GM23248 (cell line): ENCODE measurements around the gene MAST3. TPM values are rescaled to one million over a fixed set of nuclear protein-coding genes. Genes with fewer than 3 reads are reported as not detected.

Source experiments
- DNase-seq: peaks from one replicate; pipeline ENCODE4 v3.0.0-alpha.2; 2015
- H2AFZ ChIP-seq: fragments of 200-600 bp; sonication (generic); 2 replicates; pipeline ENCODE4 v1.6.1; 2016; ENCODE audit warnings: antibody characterized with exemption
- H3F3A ChIP-seq: fragments of 200-600 bp; sonication (generic); 2 replicates; pipeline ENCODE4 v1.6.1; 2016; ENCODE audit warnings: mild to moderate bottlenecking, antibody characterized with exemption, mixed run types; ENCODE audit not compliant: insufficient read depth
- H3K27ac ChIP-seq: fragments of 200-600 bp; sonication (generic); 2 replicates; pipeline ENCODE4 v1.5.1; 2016; ENCODE audit warnings: mild to moderate bottlenecking
- H3K27me3 ChIP-seq: fragments of 200-600 bp; sonication (generic); replicated peaks from 2 replicates; pipeline ENCODE4 v1.6.1; 2016; ENCODE audit warnings: mild to moderate bottlenecking; ENCODE audit not compliant: insufficient read depth
- H3K36me3 ChIP-seq: fragments of 200-600 bp; sonication (generic); 2 replicates; pipeline ENCODE4 v1.6.1; 2016; ENCODE audit warnings: low read depth, mild to moderate bottlenecking
- H3K4me1 ChIP-seq: fragments of 200-600 bp; sonication (generic); 2 replicates; pipeline ENCODE4 v1.6.1; 2016; ENCODE audit warnings: mild to moderate bottlenecking; ENCODE audit not compliant: insufficient read depth
- H3K4me2 ChIP-seq: fragments of 200-600 bp; sonication (generic); one replicate; pipeline ENCODE4 v1.6.1; 2016; ENCODE audit warnings: mild to moderate bottlenecking; ENCODE audit not compliant: unreplicated experiment
- H3K4me3 ChIP-seq: fragments of 200-600 bp; sonication (generic); 2 replicates; pipeline ENCODE4 v1.5.1; 2016; ENCODE audit warnings: mild to moderate bottlenecking
- H3K79me2 ChIP-seq: fragments of 200-600 bp; sonication (generic); 2 replicates; pipeline ENCODE4 v1.6.1; 2016; ENCODE audit warnings: mild to moderate bottlenecking; ENCODE audit not compliant: insufficient read depth
- H3K9ac ChIP-seq: fragments of 200-600 bp; sonication (generic); 2 replicates; pipeline ENCODE4 v1.6.1; 2016; ENCODE audit warnings: mild to moderate bottlenecking
- H3K9me2 ChIP-seq: fragments of 200-600 bp; sonication (generic); 2 replicates; pipeline ENCODE4 v1.6.1; 2016; ENCODE audit warnings: mixed run types, mild to moderate bottlenecking, moderate library complexity; ENCODE audit not compliant: insufficient read depth
- H3K9me3 ChIP-seq: fragments of 200-600 bp; sonication (generic); one replicate; pipeline ENCODE4 v1.6.1; 2017; ENCODE audit warnings: low read depth
- H4K20me1 ChIP-seq: fragments of 200-600 bp; sonication (generic); 2 replicates; pipeline ENCODE4 v1.6.0; 2016; ENCODE audit not compliant: insufficient read depth
- EZH2 ChIP-seq: fragments of 200-600 bp; sonication (generic); IDR thresholded peaks from 2 replicates; pipeline ENCODE4 v1.6.1; 2018; ENCODE audit warnings: antibody characterized with exemption, mild to moderate bottlenecking; ENCODE audit not compliant: insufficient read depth, poor library complexity, severe bottlenecking
- EZH2phosphoT487 ChIP-seq: fragments of 200-600 bp; sonication (generic); IDR thresholded peaks from 2 replicates; pipeline ENCODE4 v1.6.1; 2018; ENCODE audit warnings: antibody characterized with exemption, moderate library complexity, mild to moderate bottlenecking, low read depth; ENCODE audit not compliant: insufficient read depth
- WGBS, 2 experiments: methylation state at CpG; one replicate each; pipeline ENCODE4 v1.1.6; 2015 to 2017; ENCODE audit warnings: low lambda C conversion rate in 2 of 2, low coverage in 1 of 2; ENCODE audit errors: missing lambda C conversion rate in 2 of 2; 5-methylcytosine and 5-hydroxymethylcytosine counted together
- in situ Hi-C: fragments of 300-500 bp; cut with MboI; formaldehyde crosslinking; loops from 2 replicates; pipeline ENCODE4 v1.15.0; 2020
- polyA plus RNA-seq: library from polyadenylated mRNA; unstranded; fragments of >200 nt; fragmentation: Nextera tagmentation; extraction: Ambion mirVana; gene quantifications from 2 replicates; pipeline ENCODE4 v1.2.1, GENCODE V29; 2016
- total RNA-seq: library from RNA; depleted of rRNA; stranded (reverse); fragments of >200 nt; shearing (Covaris generic); gene quantifications from 2 replicates; pipeline ENCODE4 v1.2.3, GENCODE V29; 2014

Gene MAST3
- total and polyA plus RNA-seq, 2 experiments from 2014 or later: 3.8 to 5.6 TPM

DNA sequence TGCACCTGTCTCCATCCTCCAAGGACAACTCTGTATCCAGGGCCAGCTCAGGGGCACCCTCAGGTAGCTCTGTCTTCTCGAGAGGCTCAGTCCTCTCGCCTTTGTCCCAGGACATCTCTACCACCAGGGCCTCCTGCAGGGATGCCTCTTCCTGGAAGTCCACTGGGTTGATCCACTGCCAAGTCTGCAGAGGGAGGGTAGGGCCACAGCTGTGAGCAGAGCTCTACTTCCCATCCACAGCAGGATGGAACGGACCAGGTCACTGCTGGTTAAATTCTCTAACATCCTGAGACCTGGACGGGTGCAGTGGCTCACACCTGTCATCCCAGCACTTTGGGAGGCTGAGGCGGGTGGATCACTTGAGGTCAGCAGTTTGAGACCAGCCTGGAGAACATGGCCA is 37.7 kb upstream of the MAST3 start:
- Histone ChIP-seq H3K36me3 (no peaks in the 10 kb centered on the region), H4K20me1 (no peaks in the 10 kb centered on the region), H3F3A (0 out of 2 replicates have a peak, but pooled peaks cover 9% of the 10 kb centered on the region), H3K4me1 (no peaks in the 10 kb centered on the region), H3K27me3 (no peaks in the 10 kb centered on the region), H3K4me2 (no peak overlapping the region), H3K9me2 (no peaks in the 10 kb centered on the region), H3K9me3 (no peaks in the 10 kb centered on the region), H3K9ac (no peak overlapping the region), H2AFZ (no peak overlapping the region), H3K4me3 (no peak overlapping the region), H3K27ac (no peak overlapping the region), H3K79me2 (no peaks in the 10 kb centered on the region)
- WGBS, 2 experiments: 82 to 85% methylated on average over 5 of the region's 5 CpGs
- in situ Hi-C loops: loop anchor here (10.0 kb wide), 1 partner anchor 55 kb away; the partner anchor contains the start of gene ARRDC2
- no peak for TF ChIP-seq EZH2
- TF ChIP-seq EZH2phosphoT487: no peak
- DNase-seq: no peak

DNA sequence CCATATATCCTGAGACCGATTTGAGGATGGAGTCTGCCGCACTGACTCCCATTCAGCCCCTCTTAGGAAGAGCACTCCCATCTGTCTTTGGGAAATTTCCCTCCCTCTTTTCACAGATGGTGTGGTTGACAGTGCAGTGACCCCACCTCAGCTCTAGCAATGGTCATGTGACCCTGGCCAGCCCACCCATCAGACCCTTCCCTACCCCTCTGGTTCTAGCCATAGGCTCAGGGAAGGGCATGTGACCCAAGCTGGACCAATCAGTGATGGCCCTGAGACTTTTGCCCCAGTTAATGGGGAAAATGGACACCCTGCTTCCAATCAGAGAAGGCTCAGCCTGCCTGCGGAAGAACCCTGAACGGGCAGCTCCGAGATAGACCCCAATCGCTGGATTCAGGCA is 37.1 kb upstream of the MAST3 start:
- in situ Hi-C loops: no loop called here
- no peaks in the 10 kb centered on the region for H3K79me2 ChIP-seq
- H3K9ac ChIP-seq: no peak overlapping the region
- H2AFZ ChIP-seq: no peak overlapping the region
- no peak overlapping the region for H3K4me2 ChIP-seq
- no peaks in the 10 kb centered on the region for H3K4me1 ChIP-seq
- DNase-seq: no peak
- no peaks in the 10 kb centered on the region for H3K27me3 ChIP-seq
- no peaks in the 10 kb centered on the region for H4K20me1 ChIP-seq
- H3K36me3 ChIP-seq: no peaks in the 10 kb centered on the region
- TF ChIP-seq EZH2 (no peak), EZH2phosphoT487 (no peak)
- H3F3A ChIP-seq: 0 out of 2 replicates have a peak, but pooled peaks cover 9% of the 10 kb centered on the region
- H3K9me3 ChIP-seq: no peaks in the 10 kb centered on the region
- no peak overlapping the region for H3K27ac ChIP-seq
- WGBS, 2 experiments: 79 to 85% methylated on average over 6 of the region's 6 CpGs
- H3K9me2 ChIP-seq: no peaks in the 10 kb centered on the region
- no peak overlapping the region for H3K4me3 ChIP-seq

DNA sequence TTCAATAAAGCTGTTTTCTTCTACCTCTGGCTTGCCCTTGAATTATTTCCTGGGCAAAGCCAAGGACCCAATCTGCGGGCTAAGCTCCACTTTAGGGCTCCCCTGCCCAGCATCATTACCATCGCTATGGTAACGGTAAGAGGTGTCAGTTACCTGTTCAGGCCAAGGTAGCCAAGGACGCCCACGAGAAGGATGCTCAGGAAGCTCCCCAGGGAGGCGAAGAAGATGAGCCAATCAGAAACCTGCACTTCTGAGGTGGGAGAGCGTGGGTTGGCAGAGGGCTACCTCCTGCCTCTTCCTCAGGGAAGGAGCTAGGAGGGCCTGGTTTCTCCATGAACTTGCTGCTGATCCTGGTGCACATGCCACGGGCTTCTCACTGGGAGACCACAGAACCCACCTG is 35.5 kb upstream of the MAST3 start:
- TF ChIP-seq EZH2phosphoT487 (no peak), EZH2 (no peak)
- Histone ChIP-seq H3K36me3 (no peaks in the 10 kb centered on the region), H3K79me2 (no peaks in the 10 kb centered on the region), H4K20me1 (no peaks in the 10 kb centered on the region), H3K4me3 (no peak overlapping the region), H3K4me1 (no peaks in the 10 kb centered on the region), H3K27me3 (no peaks in the 10 kb centered on the region), H2AFZ (no peak overlapping the region), H3K9ac (no peak overlapping the region), H3K9me3 (no peaks in the 10 kb centered on the region), H3K9me2 (no peaks in the 10 kb centered on the region), H3K4me2 (no peak overlapping the region), H3K27ac (no peak overlapping the region), H3F3A (0 out of 2 replicates have a peak, but pooled peaks cover 9% of the 10 kb centered on the region)
- in situ Hi-C loops: no loop called here
- WGBS, 2 experiments: 65 to 68% methylated on average over 8 of the region's 8 CpGs
- DNase-seq: no peak

DNA sequence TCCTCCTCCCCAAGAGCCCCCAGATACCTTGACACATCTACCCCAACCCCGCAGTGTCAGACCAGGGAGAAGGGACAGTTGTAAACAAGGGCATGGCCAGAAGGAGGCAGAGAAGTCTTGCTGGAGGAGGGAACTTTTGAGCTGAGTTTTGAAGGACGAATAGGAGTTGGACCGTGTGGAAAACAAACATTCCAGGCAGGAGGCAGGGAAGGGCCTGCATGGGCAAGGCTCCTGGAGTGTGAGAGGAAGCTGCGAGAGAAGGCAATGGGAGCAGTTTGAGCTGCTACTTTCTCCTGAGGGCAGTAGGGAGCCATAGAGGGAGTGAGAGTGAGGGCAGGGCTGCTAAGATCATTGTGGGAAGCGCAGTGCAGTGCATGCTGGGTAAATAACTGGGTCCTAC is 34.1 kb upstream of the MAST3 start:
- in situ Hi-C loops: no loop called here

DNA sequence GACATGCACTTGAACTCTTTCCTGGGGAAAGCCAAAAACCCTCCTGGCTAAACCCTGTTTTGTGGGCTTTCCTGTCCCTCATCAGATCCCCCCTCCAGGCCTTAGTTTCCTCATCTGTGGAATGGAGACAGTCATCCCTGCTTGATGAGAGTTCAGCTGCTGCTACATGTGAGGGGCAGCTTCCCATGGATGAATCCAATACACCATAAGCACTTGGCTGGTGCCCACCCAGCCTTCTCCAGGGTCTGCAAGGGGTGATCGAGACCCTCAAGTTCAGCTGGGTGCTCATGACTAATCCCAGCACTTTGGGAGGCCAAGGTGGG is 32.4 kb upstream of the MAST3 start:
- no peaks in the 10 kb centered on the region for H3K79me2 ChIP-seq
- no peaks in the 10 kb centered on the region for H3K9me3 ChIP-seq
- no peak overlapping the region for H3K27ac ChIP-seq
- no peaks in the 10 kb centered on the region for H4K20me1 ChIP-seq
- peak overlapping the region; percentile 42; the same call in 1 of the 2 replicates for H2AFZ ChIP-seq
- TF ChIP-seq EZH2 (no peak), EZH2phosphoT487 (no peak)
- no peaks in the 10 kb centered on the region for H3F3A ChIP-seq
- no peak overlapping the region for H3K9ac ChIP-seq
- H3K27me3 ChIP-seq: no peaks in the 10 kb centered on the region
- no peak overlapping the region for H3K4me2 ChIP-seq
- H3K4me1 ChIP-seq: no peaks in the 10 kb centered on the region
- DNase-seq: no peak
- no peaks in the 10 kb centered on the region for H3K36me3 ChIP-seq
- no peaks in the 10 kb centered on the region for H3K9me2 ChIP-seq
- H3K4me3 ChIP-seq: no peak overlapping the region
- in situ Hi-C loops: no loop called here
- 67 to 83% methylated on average over 1 of the region's 1 CpG for WGBS, 2 experiments

More for the DNA sequence above, 34.1 kb upstream of the MAST3 start:
- H3K79me2 ChIP-seq: no peaks in the 10 kb centered on the region
- H4K20me1 ChIP-seq: no peaks in the 10 kb centered on the region
- no peak for TF ChIP-seq EZH2
- TF ChIP-seq EZH2phosphoT487: no peak
- no peaks in the 10 kb centered on the region for H3K9me3 ChIP-seq
- no peaks in the 10 kb centered on the region for H3K27me3 ChIP-seq
- H3K4me3 ChIP-seq: no peak overlapping the region
- no peak overlapping the region for H2AFZ ChIP-seq
- H3F3A ChIP-seq: no peaks in the 10 kb centered on the region
- no peak overlapping the region for H3K9ac ChIP-seq
- H3K4me1 ChIP-seq: no peaks in the 10 kb centered on the region
- no peak for DNase-seq
- H3K27ac ChIP-seq: no peak overlapping the region
- WGBS, 2 experiments: 65 to 69% methylated on average over 5 of the region's 5 CpGs
- H3K9me2 ChIP-seq: no peaks in the 10 kb centered on the region
- H3K4me2 ChIP-seq: no peak overlapping the region
- H3K36me3 ChIP-seq: no peaks in the 10 kb centered on the region
